Measurements from ENCODE around the gene ECE1. TPM values are rescaled to one million over a fixed set of nuclear protein-coding genes. Genes with fewer than 3 reads are reported as not detected.
"Not testable (repeated sequence)": the region's sequence is repeated elsewhere in the genome, so short reads cannot be mapped to it uniquely, and the experiment has no call there.

The ECE1 gene
- total RNA-seq, 1 donor from 2014 or later = 58.0 TPM

DNA sequence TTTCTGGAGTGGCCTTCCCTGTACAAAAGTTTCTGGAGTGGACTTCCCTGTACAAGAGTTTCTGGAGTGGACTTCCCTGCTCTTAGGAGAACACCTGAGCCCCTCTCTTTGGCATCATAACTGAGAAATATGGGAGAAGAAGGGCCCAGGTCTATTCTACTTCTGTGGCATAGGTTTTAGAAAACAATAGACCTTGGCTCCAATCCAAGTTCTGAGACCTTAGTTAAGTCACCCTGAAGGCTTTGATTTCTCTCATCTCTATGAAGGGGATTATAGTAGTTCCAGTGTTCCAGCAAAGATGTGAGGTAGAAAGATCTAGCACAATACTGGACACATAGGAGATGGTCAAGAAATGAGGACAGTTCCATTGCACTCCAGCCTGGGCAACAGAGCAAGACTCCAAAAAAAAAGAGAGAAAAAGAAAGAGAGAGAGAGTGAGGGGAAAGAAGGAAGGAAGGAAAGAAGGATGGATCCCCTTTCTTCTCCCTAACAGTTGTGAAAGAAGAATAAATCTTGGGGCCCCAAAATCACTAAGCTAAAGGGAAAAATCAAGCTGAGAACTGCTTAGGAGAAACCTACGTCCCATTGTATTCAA, 100.3 kb downstream of the ECE1 start:
- DNase-seq (ENCODE audit: low spot score) (no peak), ATAC-seq (no peak)

GRCh38 chr1:21189421-21189820, 100.8 kb downstream of the ECE1 start:
- DNase-seq (ENCODE audit: low spot score) (no peak), ATAC-seq (no peak)

- ATAC-seq = no peak
- DNase-seq (ENCODE audit: low spot score) = no peak
Observed at GRCh38 chr1:21188235-21188634, 102.0 kb downstream of the ECE1 start.

DNA sequence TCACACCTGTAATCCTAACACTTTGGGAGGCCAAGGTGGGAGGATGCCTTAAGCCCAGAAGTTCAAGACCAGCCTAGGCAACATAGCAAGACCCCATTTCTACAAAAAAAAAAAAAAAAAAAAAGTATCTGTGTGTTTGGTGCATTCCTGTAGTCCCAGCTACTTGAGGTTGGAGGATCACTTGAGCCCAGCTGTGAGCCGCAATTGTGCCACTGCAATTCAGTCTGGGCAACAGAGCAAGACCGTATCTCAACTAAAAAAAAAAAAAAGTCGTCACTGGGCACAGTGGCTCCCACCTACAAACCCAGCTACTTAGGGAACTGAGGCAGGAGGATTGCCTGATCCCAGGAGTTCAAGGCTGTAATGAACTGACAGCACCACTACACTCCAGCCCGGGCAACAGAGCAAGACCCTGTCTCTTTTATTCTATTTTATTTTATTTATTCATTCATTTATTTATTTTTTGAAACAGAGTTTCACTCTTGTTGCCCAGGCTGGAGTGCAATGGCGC, 105.0 kb downstream of the ECE1 start:
- no peak for DNase-seq (ENCODE audit: low spot score)
- ATAC-seq = no peak

- ATAC-seq (peak; percentile 26), DNase-seq (ENCODE audit: low spot score) (no peak)
Observed at GRCh38 chr1:21184276-21184675, 106.0 kb downstream of the ECE1 start.

DNA sequence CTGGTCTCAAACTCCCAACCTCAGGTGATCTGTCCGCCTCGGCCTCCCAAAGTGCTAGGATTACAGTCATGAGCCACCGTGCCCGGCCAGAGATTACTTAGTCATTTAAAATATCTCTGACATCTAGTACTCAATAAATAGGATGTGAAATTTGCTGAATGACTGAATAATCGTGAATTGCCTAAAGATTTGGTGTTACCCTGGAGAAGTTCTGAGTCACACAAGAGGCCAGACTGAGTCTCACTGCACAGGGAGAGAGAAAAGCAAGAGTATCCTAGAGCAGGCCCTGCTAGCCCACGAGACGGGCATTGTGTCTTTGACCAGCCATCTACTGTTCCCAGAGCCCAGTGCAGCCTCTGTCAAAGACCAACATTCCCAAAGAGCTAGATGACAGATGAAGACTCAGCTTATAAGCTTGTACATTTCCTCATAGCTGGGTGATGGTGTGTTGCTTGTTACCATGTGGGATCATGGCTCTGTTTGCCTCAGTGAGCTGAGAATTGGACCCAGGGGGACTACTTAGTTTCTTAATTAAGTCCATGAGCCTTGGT, 108.0 kb downstream of the ECE1 start:
- no peak for DNase-seq (ENCODE audit: low spot score)

GRCh38 chr1:21178271-21178670, 112.0 kb downstream of the ECE1 start:
- not testable (repeated sequence) for ATAC-seq; DNase-seq (ENCODE audit: low spot score)

More for the DNA sequence above, 108.0 kb downstream of the ECE1 start:
- no peak for ATAC-seq

- ATAC-seq = peak; percentile 94
- peak; percentile 100 for DNase-seq (ENCODE audit: low spot score)
Observed at GRCh38 chr1:21176586-21177555, 113.4 kb downstream of the ECE1 start, which contains the start of gene EIF4G3. EIF4G3 (minus strand) TSS chr1:21176897; CDS start chr1:21002742, 174,155 bp downstream.

- peak; percentile 60 for DNase-seq (ENCODE audit: low spot score)
- ATAC-seq = peak; percentile 25
Observed at GRCh38 chr1:21175670-21176581, 114.3 kb downstream of the ECE1 start.

- no peak for ATAC-seq
- DNase-seq (ENCODE audit: low spot score) = no peak
Observed at GRCh38 chr1:21175324-21175669, 115.0 kb downstream of the ECE1 start.

- no peak for ATAC-seq
- DNase-seq (ENCODE audit: low spot score) = no peak
Observed at GRCh38 chr1:21174654-21175323, 115.5 kb downstream of the ECE1 start.

GRCh38 chr1:21174230-21174629, 116.0 kb downstream of the ECE1 start:
- no peak for DNase-seq (ENCODE audit: low spot score)
- ATAC-seq = no peak

GRCh38 chr1:21173096-21173495, 117.2 kb downstream of the ECE1 start:
- not testable (repeated sequence) for DNase-seq (ENCODE audit: low spot score); ATAC-seq

GRCh38 chr1:21170837-21171236, 119.4 kb downstream of the ECE1 start:
- not testable (repeated sequence) for ATAC-seq; DNase-seq (ENCODE audit: low spot score)

GRCh38 chr1:21168444-21168843, 121.8 kb downstream of the ECE1 start:
- DNase-seq (ENCODE audit: low spot score) = no peak
- ATAC-seq = no peak

Other genes starting within 250 kb of the ECE1 start
- 17.1 TPM for gene EIF4G3, start 113.6 kb downstream of the ECE1 start, total RNA-seq
- 3.5 TPM for gene NBPF3, start 149.7 kb upstream of the ECE1 start, total RNA-seq
- 29.3 TPM for gene ALPL, start 219.0 kb upstream of the ECE1 start, total RNA-seq

Measured in left lobe of liver (tissue), 2 donors.